Spleen (tissue), 11 donors: ENCODE results near the gene MPHOSPH6. TPM values are rescaled to one million over a fixed set of nuclear protein-coding genes. Genes with fewer than 3 reads are reported as not detected.
"Not testable (repeated sequence)": the region's sequence is repeated elsewhere in the genome, so short reads cannot be mapped to it uniquely, and the experiment has no call there.

Experiments
- DNase-seq: peaks from one replicate; pipeline ENCODE4 v3.0.0-alpha.2; 2020
- H3K27ac ChIP-seq, 8 donors: fragments of 200-600 bp; sonication (generic) in 7 of 8; 1 replicate in 4 of 8; 2 replicates in 4 of 8; pipeline versions ENCODE4 v1.5.0 to v1.8.0; 2016 to 2021; ENCODE audit warnings: inconsistent platforms in 4 of 8, mild to moderate bottlenecking in 4 of 8, moderate library complexity in 1 of 8
- H3K27me3 ChIP-seq, 7 donors: fragments of 200-600 bp; sonication (generic) in 6 of 7; replicated peaks in 1 of 7; 1 replicate in 4 of 7; 2 replicates in 3 of 7; pipeline versions ENCODE4 v1.5.0 to v1.8.0; 2016 to 2021; ENCODE audit warnings: inconsistent platforms in 3 of 7, mild to moderate bottlenecking in 1 of 7
- H3K36me3 ChIP-seq, 6 donors: fragments of 200-600 bp; sonication (generic) in 5 of 6; 1 replicate in 4 of 6; 2 replicates in 2 of 6; pipeline versions ENCODE4 v1.5.0 to v1.8.0; 2016 to 2021; ENCODE audit warnings: inconsistent platforms in 2 of 6
- H3K4me1 ChIP-seq, 6 donors: fragments of 200-600 bp; sonication (generic) in 5 of 6; 1 replicate in 3 of 6; 2 replicates in 3 of 6; pipeline versions ENCODE4 v1.5.0 to v1.8.0; 2016 to 2021; ENCODE audit warnings: inconsistent platforms in 3 of 6
- H3K4me3 ChIP-seq, 8 donors: fragments of 200-600 bp; sonication (generic) in 7 of 8; 1 replicate in 4 of 8; 2 replicates in 4 of 8; pipeline versions ENCODE4 v1.5.0 to v1.8.0; 2016 to 2021; ENCODE audit warnings: inconsistent platforms in 4 of 8, mild to moderate bottlenecking in 4 of 8, moderate library complexity in 2 of 8
- H3K9me3 ChIP-seq, 8 donors: fragments of 200-600 bp; sonication (generic) in 7 of 8; 1 replicate in 4 of 8; 2 replicates in 4 of 8; pipeline versions ENCODE4 v1.5.0 to v1.8.0; 2016 to 2021; ENCODE audit warnings: inconsistent platforms in 4 of 8
- POLR2A ChIP-seq, 3 donors: fragments of 450-650 bp; IDR thresholded peaks; one replicate each; pipeline ENCODE4 v1.5.1; 2017; ENCODE audit warnings: antibody characterized with exemption in 3 of 3, mild to moderate bottlenecking in 1 of 3
- POLR2AphosphoS5 ChIP-seq, 3 donors: sonication (generic); formaldehyde crosslinking; IDR thresholded peaks; one replicate each; pipeline ENCODE4 v1.5.1; 2017; ENCODE audit warnings: antibody characterized with exemption in 3 of 3
- WGBS, 5 donors: extraction: QIAGEN DNeasy Blood & Tissue Kit in 3 of 5; methylation state at CpG; one replicate each; pipeline versions ENCODE4 v1.1.5 to v1.1.7; 2013 to 2018; 5-methylcytosine and 5-hydroxymethylcytosine counted together
- intact Hi-C: fragments of 100-400 bp; cut with DNase I; formaldehyde crosslinking; loops from one replicate; pipeline ENCODE4 v1.15.0; 2023; ENCODE audit warnings: low total_unique reads
- polyA plus RNA-seq, 3 donors: library from polyadenylated mRNA; stranded (reverse); fragments of 200-250 nt; gene quantifications; one replicate each; pipeline ENCODE4 v1.2.1, GENCODE V29; 2013
- total RNA-seq, 7 donors: library from RNA; depleted of rRNA in 3 of 7; stranded (reverse); fragments of >200 nt in 3 of 7; fragmentation: NEBNext Ultra II Directional in 4 of 7; extraction: Animal tissue kit (Norgen Biotek cat#: 25700) in 4 of 7; gene quantifications; one replicate each; pipeline versions ENCODE4 v1.1.0 to v1.2.1, GENCODE V29; 2016 to 2021
- TF ChIP-seq, protein P1 (sequence below), 11 experiments: fragments of 200-600 bp in 7 of 11; fragments of 450-650 bp in 4 of 11; sonication (generic) in 4 of 11; IDR thresholded peaks in 8 of 11; conservative IDR thresholded peaks in 3 of 11; 1 replicate in 7 of 11; 2 replicates in 4 of 11; pipeline versions ENCODE4 v1.4.0 to v1.8.0; 2016 to 2021; ENCODE audit warnings: antibody characterized with exemption in 11 of 11, inconsistent platforms in 4 of 11, mild to moderate bottlenecking in 1 of 11
- donor health status: healthy with polysubstance abuse.
- donor health status: DM: no; HTN: no; CAD: no; lungs with moderate emphysema.
- donor health status: DM: no; HTN: no; CAD: no.
- donor health status: Bipolar disorder and iron deficiency.
- donor health status: healthy.
- donor health status: DM: no; HTN: no; CAD: no.
- donor health status: DM: yes; HTN: yes; CAD: no.

Gene MPHOSPH6
- total and polyA plus RNA-seq, 10 donors: 13.7 to 56.8 (median 22.9) TPM

- no peak overlapping the region for H3K27ac ChIP-seq
- TF ChIP-seq POLR2AphosphoS5 (IDR thresholded peaks at IDR 0.05) (no peak), POLR2A (IDR thresholded peaks at IDR 0.05) (no peak)
- TF ChIP-seq, protein P1, sequence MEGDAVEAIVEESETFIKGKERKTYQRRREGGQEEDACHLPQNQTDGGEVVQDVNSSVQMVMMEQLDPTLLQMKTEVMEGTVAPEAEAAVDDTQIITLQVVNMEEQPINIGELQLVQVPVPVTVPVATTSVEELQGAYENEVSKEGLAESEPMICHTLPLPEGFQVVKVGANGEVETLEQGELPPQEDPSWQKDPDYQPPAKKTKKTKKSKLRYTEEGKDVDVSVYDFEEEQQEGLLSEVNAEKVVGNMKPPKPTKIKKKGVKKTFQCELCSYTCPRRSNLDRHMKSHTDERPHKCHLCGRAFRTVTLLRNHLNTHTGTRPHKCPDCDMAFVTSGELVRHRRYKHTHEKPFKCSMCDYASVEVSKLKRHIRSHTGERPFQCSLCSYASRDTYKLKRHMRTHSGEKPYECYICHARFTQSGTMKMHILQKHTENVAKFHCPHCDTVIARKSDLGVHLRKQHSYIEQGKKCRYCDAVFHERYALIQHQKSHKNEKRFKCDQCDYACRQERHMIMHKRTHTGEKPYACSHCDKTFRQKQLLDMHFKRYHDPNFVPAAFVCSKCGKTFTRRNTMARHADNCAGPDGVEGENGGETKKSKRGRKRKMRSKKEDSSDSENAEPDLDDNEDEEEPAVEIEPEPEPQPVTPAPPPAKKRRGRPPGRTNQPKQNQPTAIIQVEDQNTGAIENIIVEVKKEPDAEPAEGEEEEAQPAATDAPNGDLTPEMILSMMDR (IDR thresholded peaks at IDR 0.05 in 8 of 11, conservative IDR thresholded peaks at IDR 0.05 in 3 of 11): no peak
- 83 to 94% (median 89%) methylated on average over 2 of the region's 2 CpGs for WGBS, 5 donors
- DNase-seq: no peak
- H3K36me3 ChIP-seq: no peaks in the 10 kb centered on the region
- no peak overlapping the region for H3K4me3 ChIP-seq
- intact Hi-C loops: no loop called here
- no peaks in the 10 kb centered on the region for H3K9me3 ChIP-seq
- H3K27me3 ChIP-seq: no peaks in the 10 kb centered on the region
- no peaks in the 10 kb centered on the region for H3K4me1 ChIP-seq
Observed at GRCh38 chr16:82118749-82119148, 51.3 kb downstream of the MPHOSPH6 start.

GRCh38 chr16:82116535-82116934, 53.5 kb downstream of the MPHOSPH6 start:
- H3K4me1 ChIP-seq: no peaks in the 10 kb centered on the region
- no peaks in the 10 kb centered on the region for H3K9me3 ChIP-seq
- no peak overlapping the region for H3K27ac ChIP-seq
- WGBS, 5 donors: 74 to 91% (median 82%) methylated on average over 1 of the region's 1 CpG
- DNase-seq: no peak
- no peaks in the 10 kb centered on the region for H3K27me3 ChIP-seq
- H3K36me3 ChIP-seq: no peaks in the 10 kb centered on the region
- intact Hi-C loops: no loop called here
- no peak overlapping the region for H3K4me3 ChIP-seq
- TF ChIP-seq, protein P1 (IDR thresholded peaks at IDR 0.05 in 8 of 11, conservative IDR thresholded peaks at IDR 0.05 in 3 of 11): no peak
- TF ChIP-seq POLR2AphosphoS5 (IDR thresholded peaks at IDR 0.05) (no peak), POLR2A (IDR thresholded peaks at IDR 0.05) (no peak)

- no peak for DNase-seq
- no peak overlapping the region for H3K27ac ChIP-seq
- H3K4me3 ChIP-seq: no peak overlapping the region
- intact Hi-C loops: no loop called here
- H3K4me1 ChIP-seq: no peaks in the 10 kb centered on the region
- H3K36me3 ChIP-seq: no peaks in the 10 kb centered on the region
- no peak for TF ChIP-seq POLR2A (IDR thresholded peaks at IDR 0.05)
- TF ChIP-seq POLR2AphosphoS5 (IDR thresholded peaks at IDR 0.05): no peak
- TF ChIP-seq, protein P1 (IDR thresholded peaks at IDR 0.05 in 8 of 11, conservative IDR thresholded peaks at IDR 0.05 in 3 of 11): no peak
- H3K9me3 ChIP-seq: no peaks in the 10 kb centered on the region
- peaks cover 0 to 7% (median 0%) of the 10 kb centered on the region in 7 donors for H3K27me3 ChIP-seq
- 54 to 67% (median 59%) methylated on average over 3 of the region's 3 CpGs for WGBS, 5 donors
Observed at GRCh38 chr16:82113741-82114140, 56.3 kb downstream of the MPHOSPH6 start.

DNA sequence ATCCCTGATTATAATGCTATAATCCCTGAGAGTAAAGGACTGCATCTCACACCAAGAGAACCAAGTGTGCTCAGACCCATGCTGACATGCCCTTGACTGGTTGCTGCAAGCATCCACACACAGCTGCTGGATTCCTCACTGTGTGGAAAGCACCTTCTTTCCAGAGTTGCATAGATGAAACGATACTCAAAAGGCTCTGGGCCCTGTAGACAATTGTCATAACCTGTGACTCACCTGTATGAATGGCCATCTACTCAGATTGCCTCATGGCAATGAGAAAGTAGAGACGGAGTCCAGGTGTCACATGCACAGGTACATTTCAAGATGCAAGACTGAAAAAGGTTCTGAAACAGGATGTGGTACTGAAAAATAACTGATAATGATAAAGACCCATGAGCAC, 58.1 kb downstream of the MPHOSPH6 start:
- Histone ChIP-seq H3K4me3 (no peak overlapping the region), H3K4me1 (no peaks in the 10 kb centered on the region), H3K9me3 (no peaks in the 10 kb centered on the region), H3K36me3 (no peaks in the 10 kb centered on the region), H3K27me3 (peaks cover 0 to 7% (median 0%) of the 10 kb centered on the region in 7 donors), H3K27ac (no peak overlapping the region)
- WGBS, 5 donors: 63 to 81% (median 66%) methylated on average over 2 of the region's 2 CpGs
- DNase-seq: no peak
- intact Hi-C loops: no loop called here
- TF ChIP-seq POLR2AphosphoS5 (IDR thresholded peaks at IDR 0.05) (no peak), POLR2A (IDR thresholded peaks at IDR 0.05) (no peak)
- TF ChIP-seq, protein P1 (IDR thresholded peaks at IDR 0.05 in 8 of 11, conservative IDR thresholded peaks at IDR 0.05 in 3 of 11): no peak

DNA sequence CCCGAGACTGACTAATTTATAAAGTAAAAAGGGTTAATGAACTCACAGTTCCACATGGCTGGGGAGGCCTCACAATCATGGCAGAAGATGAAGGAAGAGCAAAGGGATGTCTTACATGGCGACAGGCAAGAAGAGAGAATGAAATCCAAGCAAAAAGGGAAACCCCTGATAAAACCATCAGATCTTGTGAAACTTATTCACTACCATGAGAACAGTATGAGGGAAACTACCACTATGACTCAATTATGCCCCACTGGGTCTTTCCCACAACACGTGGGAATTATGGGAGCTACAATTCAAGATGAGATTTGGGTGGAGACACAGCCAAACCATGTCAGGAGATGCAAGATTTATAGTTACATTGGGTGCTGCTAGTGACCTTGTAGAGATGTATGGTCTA, 60.8 kb downstream of the MPHOSPH6 start:
- intact Hi-C loops, H3K36me3 ChIP-seq, DNase-seq, H3K27ac ChIP-seq, H3K4me1 ChIP-seq, H3K27me3 ChIP-seq, H3K4me3 ChIP-seq, H3K9me3 ChIP-seq: not testable (repeated sequence)
- WGBS, 5 donors: 56 to 67% (median 60%) methylated on average over 3 of the region's 3 CpGs
